GM21423 (cell line): ENCODE results near the gene ABHD16A.

Source experiments
- ATAC-seq: cut with Tn5 transposase; IDR thresholded peaks from one replicate; pipeline ENCODE4 v1.9.1; 2021; ENCODE audit warnings: mild to moderate bottlenecking, moderate library complexity; ENCODE audit not compliant: unreplicated experiment

Gene ABHD16A

GRCh38 chr6:31663126-31663960, 39.8 kb downstream of the ABHD16A start:
- ATAC-seq: no peak

GRCh38 chr6:31662124-31662723, 40.9 kb downstream of the ABHD16A start:
- no peak for ATAC-seq

DNA sequence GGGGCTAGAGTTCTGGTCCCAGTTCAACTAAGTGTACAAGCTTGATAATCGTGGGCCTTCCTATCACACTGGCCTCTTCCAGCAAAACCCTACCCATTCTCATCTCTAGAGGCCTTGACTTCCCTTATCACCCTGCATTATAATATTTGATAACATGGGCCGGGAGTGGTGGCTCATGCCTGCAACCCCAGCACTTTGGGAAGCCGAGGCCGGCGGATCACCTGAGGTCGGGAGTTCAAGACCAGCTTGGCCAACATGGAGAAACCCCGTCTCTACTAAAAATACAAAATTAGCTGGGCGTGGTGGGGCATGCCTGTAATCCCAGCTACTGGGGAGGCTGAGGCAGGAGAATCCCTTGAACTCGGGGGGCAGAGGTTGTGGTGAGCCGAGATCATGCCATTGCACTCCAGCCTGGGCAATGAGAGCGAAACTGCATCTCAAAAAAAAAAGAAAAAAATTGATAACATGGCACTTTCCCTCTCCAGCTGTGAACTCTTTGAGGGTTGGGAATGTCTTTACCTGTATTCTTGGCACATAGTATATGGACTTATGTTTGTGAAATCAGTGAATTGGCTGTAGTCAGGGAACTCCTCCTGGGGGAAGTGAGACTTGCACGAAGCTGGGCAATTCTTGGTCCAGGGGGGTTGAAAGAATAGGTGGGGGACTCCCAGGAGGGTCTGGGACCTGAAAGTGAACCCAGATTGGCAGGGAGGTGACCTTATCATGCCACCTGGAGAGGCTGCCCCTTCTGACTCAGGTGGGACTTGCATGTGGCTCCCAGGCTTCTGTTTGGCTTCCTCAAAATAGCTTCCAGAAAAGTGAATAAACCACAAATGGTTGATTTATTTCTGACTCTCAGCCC, 41.6 kb downstream of the ABHD16A start:
- no peak for ATAC-seq

DNA sequence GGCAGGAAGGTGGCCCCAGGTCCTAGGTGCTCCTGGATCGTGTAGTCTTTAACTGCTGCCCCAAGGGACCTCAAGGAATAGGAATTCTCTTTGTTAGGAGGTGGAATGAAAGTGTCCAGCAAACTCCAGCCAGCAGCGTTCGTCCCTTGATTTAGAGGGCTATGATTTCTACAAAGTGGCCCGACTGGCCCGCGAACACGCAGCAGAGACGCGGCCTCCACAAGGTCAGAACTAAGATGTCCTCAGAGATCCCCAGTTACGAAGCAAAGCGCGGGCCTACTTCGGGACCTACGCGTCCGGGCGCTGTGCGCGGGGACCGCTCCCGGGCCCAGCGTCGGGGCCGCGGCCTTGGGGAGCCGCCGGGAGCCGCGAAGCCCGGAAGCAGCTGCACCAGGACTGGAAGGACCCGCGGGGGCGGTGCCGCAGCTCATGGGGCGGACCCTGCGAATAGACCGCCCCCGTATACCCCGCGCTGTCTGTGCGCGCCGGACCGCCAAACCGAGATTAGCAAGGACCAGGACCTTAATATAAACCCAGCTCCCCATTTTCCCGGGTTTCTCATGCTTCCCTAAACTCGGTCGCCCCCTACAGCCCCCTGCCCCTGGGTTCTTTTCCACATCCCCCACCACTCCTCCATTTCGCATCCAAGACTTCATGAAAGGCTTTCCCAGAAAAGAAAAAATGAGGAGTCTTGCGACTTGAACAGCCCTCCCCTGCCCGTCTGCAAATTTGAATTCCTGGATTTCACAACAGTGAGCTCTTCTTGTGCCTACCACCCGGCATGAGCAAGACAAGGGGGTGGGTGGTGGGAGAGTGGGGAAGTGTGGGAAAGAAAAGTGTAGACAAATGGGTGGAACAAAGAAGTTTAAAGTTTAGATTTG, 42.5 kb downstream of the ABHD16A start, which contains the start of gene C6orf47:
TSS of gene C6orf47 (minus strand) at position 398 of the 881 bp plus-strand sequence. CDS start 831 bp downstream, outside the sequence.
- peak; percentile 42 for ATAC-seq

DNA sequence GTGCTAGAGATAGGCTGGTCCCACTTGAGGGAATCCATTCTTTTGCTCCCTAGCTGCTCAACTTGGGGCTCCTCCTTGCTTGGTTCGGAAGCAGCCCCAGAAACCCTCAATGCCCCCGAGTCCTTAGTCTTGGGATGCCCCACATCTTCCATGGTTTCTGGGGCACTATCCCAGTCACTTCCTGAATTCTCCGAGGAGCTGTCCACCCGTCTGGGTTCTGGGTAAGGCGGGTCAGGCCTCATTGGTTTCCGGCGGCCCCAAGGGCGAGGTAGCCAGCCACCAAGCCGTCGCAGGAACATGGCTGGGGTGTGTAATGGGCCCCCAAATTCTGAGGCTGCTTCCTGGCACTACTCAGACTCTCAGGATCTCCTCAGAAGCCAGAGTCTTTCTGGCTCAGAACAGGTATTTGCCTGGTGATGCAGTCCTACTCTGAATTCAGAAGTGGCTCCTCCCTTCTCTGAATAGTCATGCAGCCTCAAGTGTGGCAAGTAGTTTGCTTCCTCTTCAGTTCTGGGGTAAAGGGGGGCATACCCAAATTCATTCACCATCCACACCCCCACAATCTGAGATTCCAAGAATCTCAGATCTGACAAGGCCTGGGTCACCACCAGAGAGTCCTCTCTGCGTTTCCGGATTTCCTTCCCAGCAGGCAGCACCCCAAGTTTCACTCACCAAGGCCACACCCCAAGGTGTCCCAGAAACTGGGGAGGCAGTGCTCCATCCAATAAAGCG, 43.3 kb downstream of the ABHD16A start:
- no peak for ATAC-seq

DNA sequence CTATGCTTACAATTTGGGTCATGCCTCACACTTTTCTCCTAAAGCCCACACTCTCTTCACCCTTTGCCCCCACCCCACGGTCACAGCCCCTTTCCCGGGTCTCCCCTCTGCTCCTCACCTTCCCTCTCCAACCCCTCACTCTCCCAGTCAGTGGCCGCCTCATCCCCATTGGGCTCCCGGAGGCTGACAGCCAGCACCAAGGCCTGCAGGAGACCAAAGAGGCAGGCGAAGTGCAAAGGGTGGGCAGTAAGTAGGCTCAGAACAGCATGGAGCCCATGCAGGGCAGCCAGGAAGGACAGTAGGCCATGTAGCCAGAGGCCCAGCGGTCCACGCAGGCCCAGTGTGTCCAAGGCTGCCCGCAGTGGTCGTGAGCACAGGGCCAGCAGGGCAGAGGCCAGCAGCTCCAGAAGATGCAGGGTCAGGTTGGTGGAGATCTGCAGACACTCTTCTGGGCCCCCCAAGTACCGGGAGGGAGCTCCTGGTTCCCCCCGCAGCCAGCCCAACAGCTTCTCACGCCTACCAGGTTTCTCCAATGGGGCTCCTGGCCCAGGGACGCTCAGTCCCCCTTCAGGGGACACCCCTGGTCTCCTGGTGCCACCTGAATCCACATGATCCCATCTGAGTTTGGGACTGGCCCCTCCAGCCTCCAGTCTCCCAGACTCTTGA, 44.0 kb downstream of the ABHD16A start:
- ATAC-seq: no peak

GRCh38 chr6:31658158-31658688, 44.9 kb downstream of the ABHD16A start:
- no peak for ATAC-seq

- no peak for ATAC-seq
Observed at GRCh38 chr6:31657406-31658157, 45.5 kb downstream of the ABHD16A start.

DNA sequence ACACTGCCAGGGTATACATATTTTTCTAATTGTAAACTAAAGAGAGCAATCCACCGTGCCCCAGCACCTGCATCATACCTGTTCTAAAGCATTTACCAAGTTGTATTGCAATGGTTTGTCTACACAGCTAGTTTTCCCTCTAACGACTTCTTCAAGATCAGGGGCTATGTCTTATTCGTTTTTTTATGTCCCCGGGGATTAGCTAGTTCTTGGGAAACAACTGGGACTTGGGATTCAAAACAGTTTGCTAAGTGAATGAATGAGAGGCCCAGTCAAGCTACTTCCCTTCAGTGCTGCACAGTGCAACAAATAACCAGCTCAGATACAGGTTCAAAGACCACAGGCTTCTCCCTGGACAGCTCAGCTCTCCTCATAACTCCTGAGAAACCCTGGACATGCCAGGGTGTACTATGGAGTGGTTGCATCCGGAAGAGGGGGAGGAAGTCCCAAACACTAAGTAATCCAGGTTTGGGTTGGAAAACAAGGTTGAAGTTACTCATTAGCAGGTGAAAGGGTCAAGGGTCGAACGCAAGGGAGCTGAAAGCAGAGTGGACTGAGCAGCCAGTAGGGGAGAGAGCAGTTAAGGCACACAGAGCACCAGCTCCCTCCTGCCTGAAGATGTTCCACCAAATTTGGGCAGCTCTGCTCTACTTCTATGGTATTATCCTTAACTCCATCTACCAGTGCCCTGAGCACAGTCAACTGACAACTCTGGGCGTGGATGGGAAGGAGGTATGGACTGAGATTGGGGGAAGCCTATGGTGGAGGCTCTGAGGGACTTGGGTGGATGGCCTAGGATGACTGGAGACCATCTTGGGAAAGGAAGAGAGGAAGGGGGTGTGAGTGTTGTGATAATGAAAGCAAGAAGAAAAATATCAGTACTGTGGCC, 47.5 kb downstream of the ABHD16A start, which contains the start of gene APOM:
TSS of gene APOM (plus strand) at position 546 of the 889 bp plus-strand sequence. CDS start at position 619, 73 bp downstream.
- no peak for ATAC-seq

DNA sequence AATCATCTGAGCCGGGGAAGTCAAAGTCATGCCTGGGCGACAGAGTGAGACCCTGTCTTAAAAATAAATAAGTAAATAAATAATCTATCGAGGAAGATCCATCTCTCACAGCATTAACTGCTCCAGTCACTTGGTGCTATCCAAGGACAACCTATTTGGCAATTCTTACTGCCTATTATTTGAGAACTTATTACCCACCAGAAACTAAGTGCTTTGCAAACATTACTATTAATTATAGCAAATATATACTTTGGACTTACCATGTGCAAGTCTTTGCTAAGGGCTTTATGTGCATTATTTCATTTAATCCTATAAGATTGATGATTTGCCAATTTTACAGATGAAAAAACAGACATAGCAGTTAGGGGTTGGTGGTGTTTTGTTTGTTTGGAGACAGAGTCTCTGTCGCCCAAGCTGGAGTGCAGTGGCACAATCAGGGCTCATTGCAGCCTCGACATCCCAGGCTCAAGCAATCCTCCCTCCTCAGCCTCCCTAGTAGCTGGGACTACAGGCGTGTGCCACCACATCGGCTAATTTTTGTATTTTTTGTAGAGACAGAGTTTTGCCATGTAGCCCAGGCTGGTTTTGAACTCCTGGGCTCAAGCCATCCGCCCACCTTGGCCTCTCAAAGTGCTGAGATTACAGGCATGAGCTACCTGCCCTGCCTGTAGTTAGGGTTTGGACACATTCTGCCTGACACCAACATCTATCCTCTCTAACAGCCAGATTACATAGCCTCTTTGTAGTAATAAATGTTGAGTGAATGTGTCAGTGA, 48.4 kb downstream of the ABHD16A start:
- no peak for ATAC-seq

GRCh38 chr6:31652925-31653724, 50.0 kb downstream of the ABHD16A start:
- ATAC-seq: peak; percentile 55

DNA sequence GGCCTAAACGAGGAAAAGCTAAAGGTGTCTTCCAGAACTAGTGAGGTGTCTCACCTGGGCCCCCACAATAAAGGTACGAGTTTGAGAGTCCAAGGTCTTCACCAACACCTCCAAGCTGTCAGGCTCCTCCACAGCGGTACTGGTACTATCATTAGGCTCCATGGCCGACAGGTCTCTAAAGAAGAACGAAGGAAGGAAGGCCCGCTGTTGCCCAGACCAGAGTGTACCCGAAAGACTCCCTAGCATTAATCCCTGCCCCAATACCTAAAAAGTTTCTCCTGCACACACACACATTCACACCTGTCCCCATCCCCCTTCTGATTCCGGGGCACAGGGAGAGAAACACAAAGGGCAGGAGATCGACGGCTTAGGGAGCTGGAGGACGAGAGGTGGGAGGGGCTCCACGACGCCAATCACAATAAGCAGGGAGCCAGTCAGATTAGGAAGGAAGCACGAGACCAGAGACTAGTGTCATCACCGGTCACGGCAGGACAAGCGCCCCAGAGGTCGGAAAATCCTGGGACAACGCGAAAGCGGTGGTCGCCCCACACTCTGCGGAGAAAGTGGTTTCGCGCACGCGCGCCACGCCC, 51.4 kb downstream of the ABHD16A start:
- ATAC-seq: peak; percentile 31

GRCh38 chr6:31645325-31645724, 57.8 kb downstream of the ABHD16A start:
- ATAC-seq: no peak

GRCh38 chr6:31643818-31644454, 59.2 kb downstream of the ABHD16A start:
- no peak for ATAC-seq
